Activated CD8-positive, alpha-beta T cell treated with anti-CD3 and anti-CD28 coated beads for 36 hours (primary cell): ENCODE measurements around the gene ZWILCH. TPM values are rescaled to one million over a fixed set of nuclear protein-coding genes. Genes with fewer than 3 reads are reported as not detected.
"Not testable (repeated sequence)": the region's sequence is repeated elsewhere in the genome, so short reads cannot be mapped to it uniquely, and the experiment has no call there.

Source experiments
- ATAC-seq: fragments of 200-7000 bp; cut with Tn5 transposase; one replicate; pipeline ENCODE4 v1.10.0; 2021; ENCODE audit warnings: mild to moderate bottlenecking, moderate library complexity
- CTCF ChIA-PET: fragments of 350-600 bp; sonication (Branson Sonifier 250); formaldehyde crosslinking; loops from one replicate; lab custom pipeline; 2021; ENCODE audit warnings: antibody characterized with exemption; lab: Charles Lee
- POLR2A ChIA-PET: fragments of 350-600 bp; sonication (Branson Sonifier 250); formaldehyde crosslinking; loops from one replicate; lab custom pipeline; 2021; ENCODE audit warnings: antibody characterized with exemption; lab: Charles Lee
- DNase-seq: peaks from one replicate; pipeline ENCODE4 v3.0.0-alpha.2; 2020
- H3K27ac Mint-ChIP-seq: one replicate; pipeline ENCODE4 v1.8.0; 2021; ENCODE audit warnings: mild to moderate bottlenecking, mixed read lengths
- H3K27me3 Mint-ChIP-seq: one replicate; pipeline ENCODE4 v1.8.0; 2021; ENCODE audit warnings: mixed read lengths
- H3K36me3 Mint-ChIP-seq: one replicate; pipeline ENCODE4 v1.8.0; 2021; ENCODE audit warnings: low read depth, mixed read lengths
- H3K4me1 Mint-ChIP-seq: one replicate; pipeline ENCODE4 v1.8.0; 2021; ENCODE audit warnings: low read depth, mixed read lengths
- H3K4me3 Mint-ChIP-seq: one replicate; pipeline ENCODE4 v1.8.0; 2021; ENCODE audit warnings: mild to moderate bottlenecking, moderate library complexity, mixed read lengths
- H3K9me3 Mint-ChIP-seq: one replicate; pipeline ENCODE4 v1.8.0; 2021; ENCODE audit warnings: mixed read lengths
- CTCF ChIP-seq: fragments of 200-600 bp; IDR thresholded peaks from one replicate; pipeline ENCODE4 v1.8.0; 2022; ENCODE audit warnings: antibody characterized with exemption, mild to moderate bottlenecking
- intact Hi-C: fragments of 100-400 bp; cut with micrococcal nuclease; formaldehyde crosslinking; loops from one replicate; pipeline ENCODE4 v1.10.0; 2022
- total RNA-seq, 2 experiments: library from RNA; stranded (reverse); gene quantifications; one replicate each; pipeline ENCODE4 v1.2.3, GENCODE V29; 2021

The ZWILCH gene
- total RNA-seq, 2 experiments from 2014 or later = 29.9 to 30.2 TPM

DNA sequence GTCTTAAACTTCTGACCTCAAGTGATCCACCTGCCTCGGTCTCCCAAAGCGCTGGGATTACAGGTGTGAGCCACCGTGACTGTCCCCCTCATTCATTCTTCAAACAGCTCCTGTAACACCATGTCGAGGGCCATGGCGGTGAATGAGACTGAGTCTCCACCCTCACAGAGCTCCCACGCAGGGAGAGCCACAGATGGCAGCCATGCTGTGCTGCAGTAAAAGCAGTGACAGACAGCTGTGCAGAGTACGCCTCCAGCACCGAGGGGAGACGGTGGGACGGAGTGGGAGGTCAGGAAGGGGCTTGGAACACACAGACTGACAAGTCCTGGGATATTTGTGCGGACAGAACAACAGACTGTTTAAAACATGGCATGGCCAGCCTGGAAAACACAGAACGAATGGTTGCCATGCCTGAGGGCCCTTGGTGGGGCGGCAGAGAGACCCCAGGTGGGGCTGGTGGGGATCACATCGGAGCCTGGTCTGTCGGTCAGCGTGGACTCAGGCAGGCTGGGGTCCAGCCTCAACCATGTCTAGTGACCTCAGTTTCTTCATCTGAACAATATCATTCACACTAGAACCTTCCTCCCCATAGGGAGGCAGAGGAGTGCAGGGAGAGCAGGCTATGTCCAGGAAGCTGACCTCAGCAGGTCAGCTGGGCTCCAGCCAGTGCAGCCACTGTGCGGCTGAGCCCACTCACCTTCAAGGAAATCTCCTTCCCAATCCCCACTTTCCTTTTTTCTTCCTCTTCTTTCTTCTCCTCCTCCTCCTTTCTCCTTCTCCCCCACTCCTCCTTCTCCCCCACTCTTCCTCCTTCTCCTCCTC, 81.2 kb downstream of the ZWILCH start:
- no peak overlapping the region for H3K27ac Mint-ChIP-seq
- H3K27me3 Mint-ChIP-seq = peaks cover 6% of the 10 kb centered on the region
- no peaks in the 10 kb centered on the region for H3K4me1 Mint-ChIP-seq
- DNase-seq (no peak), ATAC-seq (no peak)
- CTCF ChIA-PET = interaction anchor here (0.9 kb wide), 1 partner anchor 265 kb away, joined by 3 read pairs; no protein-coding TSS in a partner anchor
- POLR2A ChIA-PET = no interaction called here
- intact Hi-C loops = no loop called here
- TF ChIP-seq CTCF = no peak
- H3K9me3 Mint-ChIP-seq = no peaks in the 10 kb centered on the region
- H3K4me3 Mint-ChIP-seq = no peak overlapping the region
- H3K36me3 Mint-ChIP-seq = no peaks in the 10 kb centered on the region

DNA sequence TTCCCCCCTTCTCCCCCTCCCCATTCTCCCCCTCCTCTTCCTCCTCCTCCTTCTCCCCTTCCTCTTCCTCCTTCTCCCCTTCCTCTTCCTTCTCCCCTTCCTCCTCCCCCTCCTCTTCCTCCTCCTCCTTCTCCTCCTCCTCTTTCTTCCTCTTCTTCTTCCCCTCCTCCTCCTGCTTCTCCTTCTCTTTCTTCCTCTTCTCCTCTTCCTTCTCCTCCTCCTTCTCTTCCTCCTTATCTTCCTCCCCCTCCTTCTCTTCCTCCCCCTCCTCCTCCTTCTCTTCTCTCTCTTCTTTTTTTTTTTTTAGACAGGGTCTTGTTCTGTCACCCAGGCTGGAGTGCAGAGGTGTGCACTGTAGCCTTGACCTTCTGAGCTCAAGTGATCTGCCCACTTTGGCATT, 81.9 kb downstream of the ZWILCH start:
- DNase-seq (no peak), ATAC-seq (no peak)
- no peak overlapping the region for H3K4me3 Mint-ChIP-seq
- H3K4me1 Mint-ChIP-seq = no peaks in the 10 kb centered on the region
- intact Hi-C loops = no loop called here
- no peaks in the 10 kb centered on the region for H3K36me3 Mint-ChIP-seq
- no peaks in the 10 kb centered on the region for H3K9me3 Mint-ChIP-seq
- no peak for TF ChIP-seq CTCF
- ChIA-PET CTCF (interaction anchor here (0.9 to 1.0 kb wide), 2 partner anchors 20 to 265 kb away, joined by 3 read pairs; no protein-coding TSS in a partner anchor), POLR2A (no interaction called here)
- no peak overlapping the region for H3K27ac Mint-ChIP-seq
- peaks cover 6% of the 10 kb centered on the region for H3K27me3 Mint-ChIP-seq

- no peak for DNase-seq
- CTCF ChIA-PET = interaction anchor here (0.9 to 1.0 kb wide), 2 partner anchors 21 to 264 kb away, joined by 3 read pairs; no protein-coding TSS in a partner anchor
- Mint-ChIP-seq H3K9me3 (no peaks in the 10 kb centered on the region), H3K4me1 (no peaks in the 10 kb centered on the region), H3K4me3 (no peak overlapping the region), H3K27me3 (peaks cover 6% of the 10 kb centered on the region), H3K27ac (no peak overlapping the region), H3K36me3 (no peaks in the 10 kb centered on the region)
- POLR2A ChIA-PET = no interaction called here
- intact Hi-C loops = no loop called here
- no peak for TF ChIP-seq CTCF
- no peak for ATAC-seq
Measured at GRCh38 chr15:66587749-66588148, 82.6 kb downstream of the ZWILCH start.

DNA sequence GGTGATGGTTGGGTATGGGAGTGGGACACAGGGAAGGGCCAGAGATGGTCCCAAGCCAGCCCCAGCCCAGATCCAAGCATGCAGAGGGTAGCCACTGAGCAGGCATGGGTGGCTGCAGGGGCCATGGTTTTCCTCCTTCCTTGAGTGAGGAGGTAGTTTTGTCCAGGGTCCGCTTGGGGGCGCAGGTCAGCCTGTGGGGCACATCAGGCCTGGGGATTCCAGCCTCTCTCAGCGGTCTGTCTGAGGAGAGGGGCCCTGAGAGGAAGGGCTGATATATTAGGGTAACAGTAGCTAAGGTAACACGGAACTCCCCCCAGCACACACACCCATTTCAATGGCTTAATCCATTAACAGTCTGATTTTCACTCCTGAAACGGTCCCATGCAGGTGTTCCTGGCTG, 83.4 kb downstream of the ZWILCH start:
- POLR2A ChIA-PET = no interaction called here
- TF ChIP-seq CTCF = no peak
- Mint-ChIP-seq H3K9me3 (no peaks in the 10 kb centered on the region), H3K27me3 (peaks cover 6% of the 10 kb centered on the region), H3K36me3 (no peaks in the 10 kb centered on the region), H3K4me3 (no peak overlapping the region), H3K27ac (no peak overlapping the region), H3K4me1 (no peaks in the 10 kb centered on the region)
- intact Hi-C loops = no loop called here
- ATAC-seq (no peak), DNase-seq (peak; percentile 12)
- CTCF ChIA-PET = interaction anchor here (1.7 to 1.9 kb wide), 2 partner anchors 30 to 263 kb away, joined by 5 to 7 read pairs; no protein-coding TSS in a partner anchor

GRCh38 chr15:66588971-66589370, 83.8 kb downstream of the ZWILCH start:
- no peak overlapping the region for H3K4me3 Mint-ChIP-seq
- DNase-seq = no peak
- ChIA-PET CTCF (interaction anchor here (1.7 to 1.9 kb wide), 2 partner anchors 30 to 262 kb away, joined by 5 to 7 read pairs; no protein-coding TSS in a partner anchor), POLR2A (no interaction called here)
- H3K9me3 Mint-ChIP-seq = no peaks in the 10 kb centered on the region
- no peak for TF ChIP-seq CTCF
- no peak for ATAC-seq
- no peak overlapping the region for H3K27ac Mint-ChIP-seq
- H3K27me3 Mint-ChIP-seq = peaks cover 6% of the 10 kb centered on the region
- H3K4me1 Mint-ChIP-seq = no peaks in the 10 kb centered on the region
- no peaks in the 10 kb centered on the region for H3K36me3 Mint-ChIP-seq
- intact Hi-C loops = no loop called here

DNA sequence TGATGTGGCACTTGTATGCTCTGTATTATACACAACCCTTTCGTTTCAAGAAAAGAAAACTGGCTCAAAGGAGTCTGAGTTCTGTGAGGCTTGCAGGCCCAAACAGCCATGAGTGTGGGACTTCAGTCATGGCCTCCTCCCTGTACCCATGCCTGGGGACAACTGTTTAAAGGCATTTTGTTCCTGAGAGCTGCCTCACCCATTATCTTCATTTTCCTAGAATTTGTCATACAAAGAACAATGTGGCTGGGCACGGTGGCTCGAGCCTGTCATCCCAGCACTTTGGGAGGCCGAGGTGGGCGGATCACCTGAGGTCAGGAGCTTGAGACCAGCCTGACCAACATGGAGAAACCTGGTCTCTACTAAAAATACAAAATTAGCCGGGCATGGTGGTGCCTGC, 84.3 kb downstream of the ZWILCH start:
- ChIA-PET CTCF (interaction anchor here (1.7 to 1.9 kb wide), 2 partner anchors 29 to 262 kb away, joined by 5 to 7 read pairs; no protein-coding TSS in a partner anchor), POLR2A (interaction anchor here (0.6 kb wide), 1 partner anchor 59 kb away, joined by 3 read pairs; no protein-coding TSS in a partner anchor)
- ATAC-seq, DNase-seq, H3K27ac Mint-ChIP-seq, H3K4me3 Mint-ChIP-seq, intact Hi-C loops, H3K4me1 Mint-ChIP-seq, H3K9me3 Mint-ChIP-seq, H3K27me3 Mint-ChIP-seq, H3K36me3 Mint-ChIP-seq: not testable (repeated sequence)
